GM21529 (cell line): ENCODE results near the gene KDSR.

Experiments
- ATAC-seq: cut with Tn5 transposase; IDR thresholded peaks from one replicate; pipeline ENCODE4 v1.9.1; 2021; ENCODE audit not compliant: unreplicated experiment

The KDSR gene

GRCh38 chr18:63307551-63308200 lies 59.3 kb downstream of the KDSR start:
- ATAC-seq: no peak

GRCh38 chr18:63306819-63307550 lies 60.0 kb downstream of the KDSR start:
- no peak for ATAC-seq

DNA sequence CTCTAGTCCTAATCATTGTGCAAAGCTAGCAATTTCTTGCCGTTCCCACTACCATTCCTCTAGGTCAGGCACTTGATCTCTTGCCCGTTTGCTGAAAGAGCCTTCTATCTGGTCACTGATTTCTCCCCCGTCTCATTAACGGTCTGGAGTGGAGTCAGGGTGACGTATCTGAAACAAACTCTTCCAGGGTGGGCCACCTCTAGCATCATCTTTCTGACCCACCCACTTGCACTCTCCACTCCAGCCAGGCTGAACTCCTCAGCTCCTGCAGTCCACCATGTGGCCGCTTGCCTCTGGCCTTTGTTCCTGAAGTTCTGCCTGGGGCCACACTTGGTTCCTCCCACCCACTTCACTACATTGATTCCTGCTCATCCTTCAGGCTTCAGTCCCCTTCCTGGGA lies 60.8 kb downstream of the KDSR start:
- ATAC-seq: no peak

DNA sequence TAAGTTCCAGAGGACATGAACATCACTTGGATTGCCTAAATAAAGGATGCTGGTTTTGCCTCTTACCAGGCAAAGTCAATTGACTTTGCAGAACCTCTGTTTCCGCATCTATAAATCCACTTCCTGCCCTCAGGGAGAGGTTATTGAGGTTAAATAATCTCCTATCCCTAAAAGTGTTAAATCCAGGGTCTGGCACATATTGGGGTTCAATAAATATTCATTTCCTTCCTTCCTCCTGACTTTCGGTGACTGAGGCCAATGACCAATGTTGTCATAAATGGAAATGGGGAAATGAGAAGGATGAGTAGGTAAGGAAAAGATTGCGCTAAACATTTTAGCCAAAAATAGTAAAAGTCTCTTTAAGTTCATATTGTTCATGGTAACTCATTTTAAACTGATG lies 63.5 kb downstream of the KDSR start:
- no peak for ATAC-seq

- no peak for ATAC-seq
Measured at GRCh38 chr18:63302636-63303405, 64.2 kb downstream of the KDSR start.

DNA sequence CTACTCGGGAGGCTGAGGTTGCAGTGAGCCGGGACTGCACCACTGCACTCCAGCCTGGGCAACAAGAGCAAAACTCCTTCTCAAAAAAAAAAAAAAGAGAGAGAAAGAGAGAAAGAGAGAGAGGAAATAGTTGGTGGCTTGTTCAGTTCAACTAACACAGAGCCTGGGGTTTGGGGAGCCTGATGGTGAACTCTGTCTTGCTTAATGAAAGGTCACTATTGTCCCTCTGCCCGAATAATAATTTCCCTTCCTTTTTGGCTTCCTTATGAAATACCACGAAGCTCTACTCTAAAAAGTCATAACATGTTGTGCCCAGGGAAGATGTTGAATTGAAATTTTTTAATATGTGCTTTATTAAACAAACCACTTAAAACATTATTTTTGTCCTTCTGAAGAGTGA lies 64.8 kb downstream of the KDSR start:
- no peak for ATAC-seq

- no peak for ATAC-seq
Measured at GRCh38 chr18:63301434-63301833, 65.6 kb downstream of the KDSR start.

DNA sequence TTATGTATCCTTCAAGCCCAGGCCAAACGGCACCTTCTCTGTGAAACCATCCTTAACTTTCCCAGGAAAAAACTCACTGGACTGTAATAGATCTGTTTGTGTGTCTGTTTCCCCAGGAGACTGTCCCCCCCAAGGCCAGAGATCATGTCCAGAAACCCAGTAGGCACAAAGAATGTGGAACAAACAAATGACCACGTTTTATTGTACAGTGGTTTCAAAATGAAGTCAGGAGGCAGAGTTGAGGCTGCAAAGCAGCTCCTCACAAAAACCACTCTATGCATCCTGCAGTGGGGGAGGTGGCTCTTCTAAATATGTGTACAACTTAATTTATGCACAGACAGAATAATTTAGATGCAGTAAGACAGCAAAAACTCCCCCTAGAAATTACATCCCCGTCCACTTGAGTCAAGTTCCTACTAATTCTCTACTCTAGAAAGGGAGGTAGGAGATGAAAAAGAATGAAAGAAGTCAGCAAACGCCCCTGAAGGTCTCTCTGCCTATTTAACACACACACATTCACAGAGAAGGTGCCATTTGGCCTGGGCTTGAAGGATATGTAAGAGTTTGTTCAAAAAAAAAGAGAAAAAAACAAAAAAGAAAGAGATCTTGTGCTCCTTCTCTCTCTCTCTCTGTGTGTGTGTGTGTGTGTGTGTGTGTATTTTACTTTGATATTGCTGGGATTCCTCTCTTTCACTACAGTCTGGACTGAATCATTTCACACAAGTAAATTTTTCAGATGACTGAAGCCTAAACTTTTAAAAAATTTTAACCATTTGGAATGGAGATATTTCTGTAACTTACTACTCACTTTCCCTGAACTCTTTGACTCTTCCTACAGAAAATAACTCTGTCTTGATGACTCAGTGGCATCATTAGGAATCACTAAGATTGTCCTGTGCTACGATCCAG lies 66.9 kb downstream of the KDSR start:
- peak; percentile 64 for ATAC-seq

GRCh38 chr18:63298400-63299365 lies 68.3 kb downstream of the KDSR start:
- no peak for ATAC-seq

DNA sequence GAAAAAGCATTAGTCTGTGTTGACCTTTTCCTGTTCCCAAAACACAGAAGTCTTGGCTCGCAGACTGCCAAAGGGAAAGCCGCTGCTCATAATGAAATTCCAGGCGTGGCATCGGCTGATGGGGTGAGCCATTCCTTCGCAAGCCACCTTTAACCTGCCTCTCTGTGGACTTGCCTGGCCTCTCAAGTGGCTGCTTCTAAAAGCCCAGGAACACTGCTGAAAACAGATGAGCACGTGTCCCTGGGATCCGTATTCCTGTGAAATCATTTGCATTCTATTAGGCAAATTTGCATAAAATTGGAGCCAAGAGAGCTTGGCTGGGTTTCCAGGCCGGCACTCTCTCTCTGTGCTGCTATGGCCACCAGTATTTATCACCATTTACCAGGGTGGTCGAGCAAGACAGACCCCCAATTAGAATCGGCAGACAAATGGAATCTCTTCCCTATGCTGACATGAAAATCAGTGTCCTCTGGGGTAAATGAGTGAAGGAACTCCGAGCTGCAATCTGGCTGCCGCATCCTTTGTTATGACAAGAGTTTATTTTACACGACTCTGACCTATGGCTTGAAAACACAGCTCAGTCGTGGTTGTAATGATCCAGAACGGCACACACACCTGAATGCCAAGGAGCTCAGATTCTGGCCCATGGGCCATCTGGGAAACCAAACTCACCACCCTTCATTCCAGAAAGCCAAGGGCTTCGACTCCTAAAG lies 69.2 kb downstream of the KDSR start:
- no peak for ATAC-seq

- no peak for ATAC-seq
Measured at GRCh38 chr18:63293935-63294334, 73.1 kb downstream of the KDSR start.

DNA sequence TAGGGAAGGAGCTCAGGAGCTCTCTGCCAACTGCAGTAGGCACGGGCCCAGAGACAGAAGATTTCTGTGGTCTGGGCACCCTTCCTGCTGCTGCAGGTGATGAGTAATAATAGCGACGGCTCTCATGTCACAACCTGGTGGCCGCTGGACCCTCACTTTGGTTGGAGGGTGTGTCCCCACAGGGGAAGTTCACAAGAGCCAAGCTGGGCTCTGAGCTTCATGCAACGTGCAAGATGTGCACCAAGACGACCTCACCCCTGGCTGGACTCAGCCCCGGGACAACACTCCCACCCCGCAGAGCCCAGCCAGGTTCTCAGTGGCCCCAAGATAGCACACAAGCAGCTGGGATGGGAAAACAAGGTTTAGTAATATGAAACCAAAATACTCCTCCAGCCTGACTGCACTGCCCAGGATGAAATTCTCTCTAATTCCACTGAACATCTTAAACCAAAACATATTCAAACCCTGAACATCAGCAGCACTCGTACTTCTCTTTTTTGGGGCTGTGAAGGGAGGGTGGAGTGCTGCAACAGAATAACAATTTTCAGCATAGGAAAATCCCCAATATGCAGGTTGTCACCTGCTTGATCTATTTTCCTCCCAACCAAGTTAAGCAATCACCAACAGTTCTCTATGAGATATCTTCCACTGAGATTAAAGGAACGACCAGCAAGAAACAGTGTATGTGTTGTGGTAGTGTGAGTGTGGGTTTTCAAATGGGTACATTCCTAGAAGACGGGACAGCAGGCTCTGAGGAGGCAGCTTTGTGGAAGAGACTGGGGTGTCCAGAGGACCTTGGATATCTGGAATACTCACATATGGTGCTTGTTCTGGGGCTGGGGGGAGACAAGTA lies 73.9 kb downstream of the KDSR start:
- ATAC-seq: peak; percentile 63

- no peak for ATAC-seq
Measured at GRCh38 chr18:63291278-63291677, 75.7 kb downstream of the KDSR start.

- ATAC-seq: no peak
Measured at GRCh38 chr18:63290821-63291200, 76.2 kb downstream of the KDSR start.

DNA sequence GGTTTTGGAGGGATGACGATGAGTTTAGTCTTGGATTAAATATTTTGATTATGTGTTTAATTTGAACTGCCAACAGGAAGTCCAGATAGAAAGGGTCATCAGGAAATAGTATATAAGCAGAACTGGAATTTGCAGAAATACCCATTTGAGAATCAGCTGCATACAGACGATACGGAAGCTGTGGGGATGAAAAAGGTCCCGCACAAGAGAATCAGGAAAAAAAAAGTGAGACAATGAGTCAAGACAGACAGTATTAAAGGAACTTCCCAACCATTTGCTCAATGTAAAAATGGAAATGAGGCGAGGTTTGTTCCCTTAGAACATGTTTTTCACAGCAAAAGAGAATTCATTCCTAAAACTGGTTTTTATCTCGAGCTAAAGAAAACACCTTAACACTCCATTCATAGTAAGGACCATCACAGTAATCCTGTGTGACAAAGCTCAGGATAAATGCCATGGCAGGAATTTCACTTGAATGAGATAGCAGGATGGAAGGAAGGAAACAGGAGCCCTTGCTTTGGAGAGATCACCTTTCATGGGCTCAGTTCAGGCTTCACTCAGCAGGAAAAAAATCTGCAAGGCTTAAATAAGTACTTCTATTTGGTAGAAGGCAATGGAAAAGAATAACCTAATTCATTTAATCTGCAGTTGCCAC lies 76.7 kb downstream of the KDSR start:
- ATAC-seq: no peak

DNA sequence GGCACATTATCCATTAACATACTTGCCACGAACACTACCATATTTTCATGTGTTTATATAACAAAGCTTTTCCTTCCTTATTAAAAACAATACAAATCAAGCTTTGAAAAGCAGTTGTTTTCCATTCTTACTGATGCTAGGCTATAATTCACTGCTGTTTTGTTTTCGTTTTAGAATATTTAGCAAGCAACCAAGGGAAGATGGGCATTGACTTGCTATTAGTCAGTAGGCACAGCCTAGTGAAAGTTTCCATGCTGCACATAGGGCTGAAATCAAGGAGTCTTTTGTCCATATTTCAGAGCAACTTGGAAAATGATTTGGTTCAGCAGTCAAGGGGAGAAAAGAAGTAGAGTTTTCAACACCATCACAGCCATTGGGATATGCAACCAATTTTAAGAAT lies 78.7 kb downstream of the KDSR start:
- no peak for ATAC-seq

- no peak for ATAC-seq
Measured at GRCh38 chr18:63287691-63288220, 79.2 kb downstream of the KDSR start.

GRCh38 chr18:63286926-63287325 lies 80.1 kb downstream of the KDSR start:
- no peak for ATAC-seq
